ENCODE data around the gene OR51A7. TPM values are rescaled to one million over a fixed set of nuclear protein-coding genes. Genes with fewer than 3 reads are reported as not detected.
"Not testable (repeated sequence)": the region's sequence is repeated elsewhere in the genome, so short reads cannot be mapped to it uniquely, and the experiment has no call there.

OR51A7 gene
- total RNA-seq, 1 donor from 2014 or later = not detected

DNA sequence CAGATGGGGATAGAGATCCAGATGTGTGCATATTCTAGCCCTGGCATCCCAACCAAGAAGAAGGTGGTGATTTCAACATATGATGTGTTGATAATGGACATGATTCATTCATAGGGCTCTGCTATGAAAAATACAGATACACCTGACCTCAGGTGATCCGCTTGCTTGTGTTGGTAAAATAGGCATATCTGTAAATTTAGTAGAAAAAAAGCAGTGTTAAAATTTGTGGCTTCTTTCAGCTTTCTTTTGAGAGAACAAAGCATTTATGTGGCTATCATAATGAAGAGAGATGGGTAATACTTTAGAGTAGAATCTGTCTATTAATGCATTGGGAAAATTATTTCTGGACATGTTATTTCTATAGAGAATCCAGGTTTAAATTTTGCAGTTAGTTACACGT, 52.0 kb downstream of the OR51A7 start, which contains the start of gene OR51A2:
Gene OR51A2, minus strand, starts transcription at position 101 of the 400 bp plus-strand sequence. Its CDS starts 0 bp downstream, at position 101.
- not testable (repeated sequence) for DNase-seq (ENCODE audit: low read depth in 2 of 2)

DNA sequence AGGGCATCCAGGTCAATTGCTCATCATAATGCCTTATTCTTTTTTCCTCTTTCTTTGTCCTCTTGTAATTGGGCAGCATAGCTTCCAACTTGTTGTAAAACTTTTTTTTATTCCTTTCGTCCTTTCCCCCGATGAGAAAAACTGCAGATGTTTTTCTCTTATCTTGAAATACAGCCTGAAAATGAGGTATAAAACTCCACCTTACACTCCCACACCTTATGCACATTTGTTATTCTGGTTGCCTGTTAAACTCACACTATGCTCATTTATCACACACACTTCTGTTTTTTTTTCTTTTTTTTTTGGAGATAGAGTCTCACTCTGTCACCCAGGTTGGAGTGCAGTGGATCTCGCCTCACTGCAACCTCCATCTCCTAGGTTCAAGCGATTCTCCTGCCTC, 53.8 kb downstream of the OR51A7 start:
- no peak for DNase-seq (ENCODE audit: low read depth in 2 of 2)

Other genes with a start within 250 kb of the OR51A7 start
- gene OR51E2, start 205.9 kb upstream of the OR51A7 start, total RNA-seq = not detected in 2 replicates
- gene MMP26, start 199.0 kb upstream of the OR51A7 start, total RNA-seq = not detected in 2 replicates
- gene OR51F1, start 133.8 kb upstream of the OR51A7 start, total RNA-seq = not detected in 2 replicates
- not detected in 2 replicates for gene OR52R1, start 99.4 kb upstream of the OR51A7 start, total RNA-seq
- not detected in 2 replicates for gene OR51F2, start 82.5 kb upstream of the OR51A7 start, total RNA-seq
- gene OR51S1, start 54.6 kb upstream of the OR51A7 start, total RNA-seq = not detected in 2 replicates
- not detected in 2 replicates for gene OR51T1, start 21.9 kb upstream of the OR51A7 start, total RNA-seq
- not detected in 2 replicates for gene OR51G2, start 15.6 kb downstream of the OR51A7 start, total RNA-seq
- gene OR51G1, start 20.6 kb downstream of the OR51A7 start, total RNA-seq = not detected in 2 replicates
- not detected in 2 replicates for gene OR51A4, start 43.8 kb downstream of the OR51A7 start, total RNA-seq
- not detected in 2 replicates for gene OR51A2, start 51.9 kb downstream of the OR51A7 start, total RNA-seq
- not detected in 2 replicates for gene OR51L1, start 91.1 kb downstream of the OR51A7 start, total RNA-seq
- not detected in 2 replicates for gene OR52J3, start 142.7 kb downstream of the OR51A7 start, total RNA-seq
- gene OR52E2, start 155.8 kb downstream of the OR51A7 start, total RNA-seq = not detected in 2 replicates
- not detected in 2 replicates for gene OR52E1, start 165.8 kb downstream of the OR51A7 start, total RNA-seq
- gene OR52A5, start 234.6 kb downstream of the OR51A7 start, total RNA-seq = not detected in 2 replicates

Data from dermis microvascular lymphatic vessel endothelial cell (primary cell).